LNCaP clone FGC (cell line): ENCODE measurements around the gene CFP.

Experiments
- DNase-seq: peaks from one replicate; pipeline ENCODE4 v3.0.0-alpha.2; 2011; ENCODE audit warnings: low read depth
- H3K4me3 ChIP-seq: 2 replicates; pipeline ENCODE4 v1.5.1; 2011; ENCODE audit warnings: mild to moderate bottlenecking, low read depth, low read length, control low read depth
- TF ChIP-seq, protein P1 (sequence below): IDR thresholded peaks from 2 replicates; pipeline ENCODE4 v1.5.1; 2012; ENCODE audit warnings: mild to moderate bottlenecking; ENCODE audit not compliant: control insufficient read depth, insufficient read depth; ENCODE audit errors: extremely low read depth

CFP gene

DNA sequence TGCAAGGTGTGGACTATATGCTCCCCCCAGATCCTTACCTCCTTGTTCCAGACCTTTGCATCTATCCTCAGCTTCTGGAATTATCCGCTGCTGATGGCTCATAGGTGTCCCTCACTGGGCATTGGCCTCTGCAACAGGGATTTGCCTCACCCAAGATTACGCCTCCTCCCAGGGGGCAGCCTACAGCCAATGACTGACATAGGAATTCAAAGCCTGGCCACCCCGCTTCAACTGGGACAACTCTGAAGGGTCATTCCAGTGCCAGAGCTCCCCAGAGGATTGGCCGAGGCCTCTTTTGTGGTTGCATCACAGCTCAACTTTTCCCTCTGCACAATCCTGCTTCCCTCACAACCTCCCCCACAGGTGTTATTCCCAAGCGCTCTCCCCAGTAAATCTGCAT is 15.1 kb downstream of the CFP start:
- H3K4me3 ChIP-seq = no peak overlapping the region
- TF ChIP-seq, protein P1, sequence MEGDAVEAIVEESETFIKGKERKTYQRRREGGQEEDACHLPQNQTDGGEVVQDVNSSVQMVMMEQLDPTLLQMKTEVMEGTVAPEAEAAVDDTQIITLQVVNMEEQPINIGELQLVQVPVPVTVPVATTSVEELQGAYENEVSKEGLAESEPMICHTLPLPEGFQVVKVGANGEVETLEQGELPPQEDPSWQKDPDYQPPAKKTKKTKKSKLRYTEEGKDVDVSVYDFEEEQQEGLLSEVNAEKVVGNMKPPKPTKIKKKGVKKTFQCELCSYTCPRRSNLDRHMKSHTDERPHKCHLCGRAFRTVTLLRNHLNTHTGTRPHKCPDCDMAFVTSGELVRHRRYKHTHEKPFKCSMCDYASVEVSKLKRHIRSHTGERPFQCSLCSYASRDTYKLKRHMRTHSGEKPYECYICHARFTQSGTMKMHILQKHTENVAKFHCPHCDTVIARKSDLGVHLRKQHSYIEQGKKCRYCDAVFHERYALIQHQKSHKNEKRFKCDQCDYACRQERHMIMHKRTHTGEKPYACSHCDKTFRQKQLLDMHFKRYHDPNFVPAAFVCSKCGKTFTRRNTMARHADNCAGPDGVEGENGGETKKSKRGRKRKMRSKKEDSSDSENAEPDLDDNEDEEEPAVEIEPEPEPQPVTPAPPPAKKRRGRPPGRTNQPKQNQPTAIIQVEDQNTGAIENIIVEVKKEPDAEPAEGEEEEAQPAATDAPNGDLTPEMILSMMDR = no peak
- DNase-seq = no peak

DNA sequence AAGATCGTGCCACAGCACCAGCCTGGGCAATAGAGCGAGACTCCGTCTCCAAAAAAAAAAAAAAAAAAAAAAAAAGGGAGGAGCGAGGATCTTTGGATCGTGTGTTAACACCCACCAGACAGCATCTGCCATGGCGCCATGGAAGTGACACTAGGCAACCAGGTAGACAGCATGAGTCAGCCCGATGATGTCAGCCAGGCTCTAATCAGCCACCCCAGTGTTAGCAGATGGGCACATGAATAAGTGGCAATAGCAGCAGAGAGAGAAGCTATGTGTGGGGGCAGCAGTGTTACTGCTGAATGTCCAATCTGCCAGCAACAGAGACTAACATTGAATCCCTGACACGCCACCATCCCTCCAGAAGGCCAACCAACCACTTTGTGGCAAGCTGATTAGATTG is 16.6 kb downstream of the CFP start:
- TF ChIP-seq, protein P1 = no peak

DNA sequence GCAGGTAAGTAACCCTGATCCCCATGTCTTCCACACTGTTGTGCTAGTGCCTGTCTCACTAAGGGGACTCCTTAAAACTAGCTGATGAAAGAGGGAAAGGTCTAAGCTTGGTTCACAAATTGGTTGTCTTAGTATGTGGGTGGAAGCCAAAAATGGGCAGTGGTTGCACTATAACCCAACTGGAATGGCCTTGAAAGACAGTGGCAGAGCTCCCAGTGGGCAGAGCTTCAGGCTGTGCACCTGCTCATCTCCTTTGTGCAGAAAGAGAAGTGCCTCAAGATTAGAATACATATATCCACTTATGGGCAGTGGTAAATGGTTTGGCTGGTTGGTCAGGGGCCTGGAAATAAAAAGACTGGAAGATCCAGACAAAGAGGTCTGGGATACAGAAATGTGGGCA is 17.3 kb downstream of the CFP start:
- DNase-seq = no peak
- TF ChIP-seq, protein P1 = no peak
- H3K4me3 ChIP-seq = no peak overlapping the region

More for the DNA sequence above, 16.6 kb downstream of the CFP start:
- H3K4me3 ChIP-seq = no peak overlapping the region
- DNase-seq = no peak

DNA sequence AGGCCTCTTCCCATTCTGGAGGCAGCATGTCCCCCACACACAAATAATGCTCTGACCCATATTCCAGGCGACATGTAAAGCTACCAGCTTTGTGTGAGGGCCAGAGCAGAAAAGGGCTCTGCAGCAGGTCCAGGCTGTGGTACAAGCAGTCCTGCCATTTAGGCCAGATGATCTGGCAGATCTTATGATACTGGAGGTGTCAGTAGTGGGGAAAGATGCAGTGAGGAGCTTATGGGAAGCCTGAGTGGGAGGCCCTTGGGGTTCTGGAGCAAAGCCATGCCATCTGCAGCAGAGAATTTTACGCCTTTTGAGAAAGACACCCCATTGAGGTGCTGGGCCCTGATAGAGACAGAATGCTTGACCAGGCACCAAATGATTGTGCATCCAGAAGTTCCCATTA is 17.8 kb downstream of the CFP start:
- no peak for DNase-seq
- TF ChIP-seq, protein P1 = no peak
- H3K4me3 ChIP-seq = no peak overlapping the region

DNA sequence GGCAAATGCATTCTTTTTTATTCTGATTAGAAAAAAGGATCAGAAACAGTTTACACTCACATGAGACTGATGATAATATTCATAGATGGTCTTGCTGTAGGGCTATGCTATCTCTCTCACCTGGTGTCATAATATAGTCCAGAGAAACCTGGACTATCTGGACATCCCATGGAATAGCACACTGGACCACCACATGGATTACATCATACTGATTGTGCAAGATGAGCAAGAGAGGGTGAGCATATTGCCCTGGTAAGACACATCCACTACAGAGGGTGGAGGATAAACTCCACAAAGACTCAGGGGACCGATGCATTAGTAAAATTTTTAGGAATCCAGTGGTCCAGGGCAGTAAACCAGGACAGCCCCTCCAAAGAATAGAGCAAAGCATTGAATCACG is 18.2 kb downstream of the CFP start:
- TF ChIP-seq, protein P1 = no peak
- DNase-seq = no peak
- H3K4me3 ChIP-seq = no peak overlapping the region

DNA sequence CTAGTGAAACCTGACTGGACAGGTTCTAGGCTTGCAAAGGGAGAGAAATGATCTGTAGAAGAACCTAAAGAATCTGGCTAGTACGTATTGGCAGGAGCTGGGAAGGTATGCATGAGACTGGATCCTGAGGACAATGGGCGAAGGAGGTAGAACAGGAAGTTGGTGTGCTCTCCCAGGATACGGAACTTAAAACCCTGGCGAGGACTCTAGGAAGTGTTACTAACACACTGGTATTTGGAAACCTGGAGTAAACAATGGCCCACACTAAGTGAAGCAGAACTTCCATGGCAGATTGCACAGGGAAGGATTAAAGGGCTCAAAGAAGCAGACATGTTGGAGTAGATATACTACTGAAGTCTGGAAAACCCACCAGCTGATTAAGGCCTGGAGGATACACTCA is 19.2 kb downstream of the CFP start:
- H3K4me3 ChIP-seq = no peak overlapping the region
- TF ChIP-seq, protein P1 = no peak
- DNase-seq = no peak

DNA sequence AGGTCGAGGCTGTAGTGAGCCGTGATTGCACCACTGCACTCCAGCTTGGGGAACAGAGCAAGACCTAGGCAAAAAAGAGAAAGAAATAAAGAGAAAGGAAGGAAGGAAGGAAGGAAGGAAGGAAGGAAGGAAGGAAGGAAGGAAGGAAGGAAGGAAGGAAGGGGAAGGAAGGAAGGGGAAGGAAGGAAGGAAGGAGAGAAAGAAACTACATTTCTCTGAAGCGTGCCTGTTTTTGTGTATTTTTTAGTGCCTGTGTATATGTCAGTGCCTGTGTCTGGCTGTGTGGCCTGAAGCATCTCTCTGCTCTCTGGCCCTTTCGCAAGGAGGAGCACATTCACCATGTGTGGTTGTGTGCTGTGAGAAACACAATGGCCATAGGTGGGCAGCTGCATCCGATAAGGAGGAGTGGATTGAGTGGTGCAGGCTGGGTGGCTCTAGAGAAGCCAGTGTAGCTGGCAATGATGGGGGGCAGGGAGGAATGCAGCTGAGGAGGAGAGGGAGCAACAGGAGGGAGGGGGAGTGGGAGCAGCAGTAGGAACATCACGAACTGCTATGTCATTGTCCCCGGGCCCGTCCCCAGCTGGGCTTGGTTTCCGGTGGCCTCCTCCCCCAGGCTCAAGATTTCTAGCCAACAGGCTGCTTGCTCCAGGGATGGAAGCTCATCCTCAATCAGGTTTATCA is 21.5 kb downstream of the CFP start:
- DNase-seq = no peak
- TF ChIP-seq, protein P1 = no peak
- H3K4me3 ChIP-seq = no peak overlapping the region
